Progenitor cell of endocrine pancreas (in vitro differentiated cells): ENCODE results near the gene NTF3. TPM values are rescaled to one million over a fixed set of nuclear protein-coding genes. Genes with fewer than 3 reads are reported as not detected.
"Not testable (repeated sequence)": the region's sequence is repeated elsewhere in the genome, so short reads cannot be mapped to it uniquely, and the experiment has no call there.

Experiments
- DNase-seq: peaks from one replicate; pipeline ENCODE4 v3.0.0; 2021; ENCODE audit warnings: low spot score; ENCODE audit not compliant: unreplicated experiment
- H3K27ac Mint-ChIP-seq: 2 replicates; pipeline ENCODE4 v1.8.0; 2021; ENCODE audit warnings: mild to moderate bottlenecking, moderate library complexity, mixed read lengths
- H3K27me3 Mint-ChIP-seq: 2 replicates; pipeline ENCODE4 v1.8.0; 2021; ENCODE audit warnings: mixed read lengths
- H3K36me3 Mint-ChIP-seq: 2 replicates; pipeline ENCODE4 v1.8.0; 2022; ENCODE audit warnings: mixed read lengths; ENCODE audit not compliant: insufficient read depth
- H3K4me1 Mint-ChIP-seq: 2 replicates; pipeline ENCODE4 v1.8.0; 2021; ENCODE audit warnings: low read depth, mixed read lengths
- H3K4me3 Mint-ChIP-seq: 2 replicates; pipeline ENCODE4 v1.8.0; 2021; ENCODE audit warnings: low read depth, mild to moderate bottlenecking, moderate library complexity, mixed read lengths
- H3K9me3 Mint-ChIP-seq: 2 replicates; pipeline ENCODE4 v1.8.0; 2021; ENCODE audit warnings: low read depth, mixed read lengths
- total RNA-seq: library from RNA; stranded (reverse); gene quantifications from 2 replicates; pipeline ENCODE4 v1.2.1, GENCODE V29; 2021
- TF ChIP-seq, protein P1 (sequence below): fragments of 200-600 bp; sonication (generic); IDR thresholded peaks from one replicate; pipeline ENCODE4 v1.5.0; 2021; ENCODE audit warnings: antibody characterized with exemption, mild to moderate bottlenecking; ENCODE audit not compliant: unreplicated experiment

NTF3 gene
- total RNA-seq, 1 donor from 2014 or later: 1.2 TPM

DNA sequence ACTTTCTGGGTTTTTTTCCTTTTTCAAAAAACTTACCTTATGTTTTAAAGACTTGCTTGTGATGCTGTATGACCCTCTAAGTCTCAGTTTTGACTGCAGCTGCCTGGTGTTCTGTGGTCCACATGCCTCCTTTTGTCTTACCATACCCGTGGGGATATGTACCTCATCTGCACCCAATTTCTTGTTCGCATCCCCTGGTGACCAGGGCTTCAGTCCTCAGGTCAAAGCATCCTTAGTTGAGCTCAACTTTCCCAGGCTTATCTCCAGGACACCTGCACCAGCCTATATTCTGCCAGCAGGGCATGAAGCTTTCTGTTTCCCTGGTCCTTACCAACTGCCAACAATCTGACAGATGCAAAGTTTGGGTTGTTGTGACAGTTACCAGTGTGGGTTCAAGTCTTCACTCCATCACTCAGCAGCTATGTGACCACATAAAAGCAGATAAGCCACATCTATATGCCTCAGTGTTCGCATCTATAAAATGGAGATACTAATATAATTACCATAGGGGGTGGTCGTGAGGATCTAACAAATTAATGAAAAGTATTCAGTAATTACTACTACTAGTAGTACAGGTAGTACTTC lies 94.0 kb downstream of the NTF3 start:
- Mint-ChIP-seq H3K36me3 (no peaks in the 10 kb centered on the region), H3K27ac (no peak overlapping the region), H3K27me3 (peaks cover 17% of the 10 kb centered on the region), H3K4me1 (no peaks in the 10 kb centered on the region), H3K4me3 (no peak overlapping the region), H3K9me3 (no peaks in the 10 kb centered on the region)
- TF ChIP-seq, protein P1, sequence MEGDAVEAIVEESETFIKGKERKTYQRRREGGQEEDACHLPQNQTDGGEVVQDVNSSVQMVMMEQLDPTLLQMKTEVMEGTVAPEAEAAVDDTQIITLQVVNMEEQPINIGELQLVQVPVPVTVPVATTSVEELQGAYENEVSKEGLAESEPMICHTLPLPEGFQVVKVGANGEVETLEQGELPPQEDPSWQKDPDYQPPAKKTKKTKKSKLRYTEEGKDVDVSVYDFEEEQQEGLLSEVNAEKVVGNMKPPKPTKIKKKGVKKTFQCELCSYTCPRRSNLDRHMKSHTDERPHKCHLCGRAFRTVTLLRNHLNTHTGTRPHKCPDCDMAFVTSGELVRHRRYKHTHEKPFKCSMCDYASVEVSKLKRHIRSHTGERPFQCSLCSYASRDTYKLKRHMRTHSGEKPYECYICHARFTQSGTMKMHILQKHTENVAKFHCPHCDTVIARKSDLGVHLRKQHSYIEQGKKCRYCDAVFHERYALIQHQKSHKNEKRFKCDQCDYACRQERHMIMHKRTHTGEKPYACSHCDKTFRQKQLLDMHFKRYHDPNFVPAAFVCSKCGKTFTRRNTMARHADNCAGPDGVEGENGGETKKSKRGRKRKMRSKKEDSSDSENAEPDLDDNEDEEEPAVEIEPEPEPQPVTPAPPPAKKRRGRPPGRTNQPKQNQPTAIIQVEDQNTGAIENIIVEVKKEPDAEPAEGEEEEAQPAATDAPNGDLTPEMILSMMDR: no peak
- no peak for DNase-seq

DNA sequence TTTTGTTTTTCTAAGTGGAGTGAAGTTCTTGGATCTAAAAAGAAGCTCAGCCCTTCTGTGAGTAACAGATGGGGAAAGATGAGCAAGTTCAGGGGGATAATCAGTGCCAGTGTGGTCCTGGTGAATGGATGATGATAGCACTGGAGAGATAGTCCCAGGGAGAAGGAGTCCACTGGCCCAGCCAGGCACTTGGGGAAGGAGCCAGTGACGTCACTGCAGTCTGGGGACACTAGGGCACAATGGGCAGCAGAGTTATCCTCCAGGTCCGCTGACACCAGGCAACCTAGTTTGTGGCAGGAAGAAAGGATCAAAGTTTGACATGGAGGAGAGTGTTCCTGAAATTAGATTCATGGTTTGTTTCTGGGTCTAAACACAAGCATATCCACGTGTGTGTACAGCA lies 101.5 kb downstream of the NTF3 start:
- Mint-ChIP-seq H3K4me3 (no peak overlapping the region), H3K4me1 (peaks cover 5% of the 10 kb centered on the region), H3K27me3 (peaks cover 17% of the 10 kb centered on the region), H3K27ac (no peak overlapping the region), H3K36me3 (no peaks in the 10 kb centered on the region), H3K9me3 (no peaks in the 10 kb centered on the region)
- TF ChIP-seq, protein P1: no peak
- no peak for DNase-seq

DNA sequence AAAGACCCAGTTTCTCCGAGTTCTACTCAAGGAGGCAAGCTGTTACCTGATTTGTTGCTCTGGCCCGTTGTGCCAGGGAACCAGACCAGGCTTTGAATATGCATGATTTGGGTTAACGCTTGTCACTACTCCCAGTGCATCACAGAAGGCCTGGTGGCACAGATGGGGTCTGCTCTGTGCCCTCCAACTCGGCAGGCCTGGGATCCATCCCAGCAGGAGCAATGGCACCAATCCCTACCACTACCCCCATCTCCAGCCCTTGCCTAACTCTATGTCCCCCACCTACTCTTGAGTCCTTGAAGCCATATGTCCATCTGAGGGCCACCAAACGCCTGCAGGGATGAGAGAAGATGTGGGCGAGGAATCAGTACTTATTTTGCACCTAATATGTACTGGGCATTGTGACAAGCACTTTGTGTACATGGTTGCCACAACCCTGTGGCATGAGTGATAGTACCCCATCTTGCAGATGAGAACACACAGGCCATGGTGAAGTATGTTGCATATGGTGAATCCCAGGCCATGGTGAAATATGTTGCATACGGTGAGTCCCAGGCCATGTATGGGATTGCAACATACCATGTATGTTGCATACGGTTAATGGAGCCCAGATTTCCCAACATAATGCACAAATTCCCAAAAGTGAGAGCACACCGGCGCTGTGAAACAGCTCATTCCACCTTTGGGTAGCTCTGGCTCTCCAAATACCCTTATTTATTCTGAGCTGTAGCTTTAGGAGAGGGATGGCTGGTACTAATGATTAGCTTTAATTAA lies 102.7 kb downstream of the NTF3 start:
- peaks cover 27% of the 10 kb centered on the region for H3K27me3 Mint-ChIP-seq
- no peaks in the 10 kb centered on the region for H3K36me3 Mint-ChIP-seq
- peaks cover 5% of the 10 kb centered on the region for H3K4me1 Mint-ChIP-seq
- no peak for DNase-seq
- H3K4me3 Mint-ChIP-seq: no peak overlapping the region
- H3K27ac Mint-ChIP-seq: no peak overlapping the region
- H3K9me3 Mint-ChIP-seq: no peaks in the 10 kb centered on the region
- TF ChIP-seq, protein P1: no peak

DNA sequence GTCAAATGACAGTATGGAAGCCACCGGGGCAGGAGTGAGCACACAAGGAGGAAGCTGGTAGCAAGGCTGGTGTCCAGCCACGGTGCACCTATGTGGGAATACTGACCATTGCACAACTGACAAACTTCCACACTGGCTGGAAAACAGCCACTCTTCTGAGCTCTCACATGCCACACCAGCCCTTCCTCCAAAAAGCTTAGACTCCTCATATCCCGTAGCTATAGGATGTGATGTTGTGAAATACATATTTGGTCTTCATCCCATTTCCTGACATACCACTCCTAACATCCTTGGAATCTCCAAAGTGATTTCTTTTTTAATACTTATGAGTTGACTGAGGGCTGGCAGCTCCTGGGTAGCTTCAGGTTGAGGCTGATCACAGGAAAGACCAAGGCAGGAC lies 103.6 kb downstream of the NTF3 start:
- H3K36me3 Mint-ChIP-seq: no peaks in the 10 kb centered on the region
- peaks cover 27% of the 10 kb centered on the region for H3K27me3 Mint-ChIP-seq
- DNase-seq: no peak
- no peak overlapping the region for H3K4me3 Mint-ChIP-seq
- H3K4me1 Mint-ChIP-seq: peaks cover 5% of the 10 kb centered on the region
- TF ChIP-seq, protein P1: no peak
- H3K9me3 Mint-ChIP-seq: no peaks in the 10 kb centered on the region
- no peak overlapping the region for H3K27ac Mint-ChIP-seq

DNA sequence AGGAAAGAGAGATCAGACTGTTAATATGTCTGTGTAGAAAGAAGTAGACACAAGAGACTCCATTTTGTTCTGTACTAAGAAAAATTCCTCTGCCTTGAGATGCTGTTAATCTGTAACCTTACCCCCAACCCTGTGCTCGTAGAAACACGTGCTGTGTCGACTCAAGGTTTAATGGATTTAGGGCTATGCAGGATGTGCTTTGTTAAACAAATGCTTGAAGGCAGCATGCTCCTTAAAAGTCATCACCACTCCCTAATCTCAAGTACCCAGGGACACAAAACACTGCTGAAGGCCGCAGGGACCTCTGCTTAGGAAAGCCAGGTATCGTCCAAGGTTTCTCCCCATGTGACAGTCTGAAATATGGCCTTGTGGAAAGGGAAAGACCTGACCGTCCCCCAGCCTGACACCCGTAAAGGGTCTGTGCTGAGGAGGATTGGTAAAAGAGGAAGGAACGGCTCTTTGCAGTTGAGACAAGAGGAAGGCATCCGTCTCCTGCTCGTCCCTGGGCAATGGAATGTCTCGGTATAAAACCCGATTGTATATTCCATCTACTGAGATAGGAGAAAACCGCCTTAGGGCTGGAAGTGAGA lies 105.2 kb downstream of the NTF3 start:
- not testable (repeated sequence) for H3K36me3 Mint-ChIP-seq, H3K27ac Mint-ChIP-seq, H3K4me3 Mint-ChIP-seq, DNase-seq, H3K4me1 Mint-ChIP-seq, H3K9me3 Mint-ChIP-seq
- peaks cover 27% of the 10 kb centered on the region for H3K27me3 Mint-ChIP-seq
